ENCODE measurements around the gene LMAN1. TPM values are rescaled to one million over a fixed set of nuclear protein-coding genes. Genes with fewer than 3 reads are reported as not detected.

The LMAN1 gene
- total RNA-seq (2014; rRNA removed; shearing (Covaris generic)): 94.3 and 111 TPM in 2 replicates
- 131 and 134 TPM in 2 replicates for polyA plus RNA-seq (2016; fragmentation: Nextera tagmentation; extraction: Ambion mirVana)
- long read RNA-seq, partial matches to known transcripts: 25 of 26 reads
- long read RNA-seq, other reads (novel, unspliced or antisense): 1 of 26 reads

DNA sequence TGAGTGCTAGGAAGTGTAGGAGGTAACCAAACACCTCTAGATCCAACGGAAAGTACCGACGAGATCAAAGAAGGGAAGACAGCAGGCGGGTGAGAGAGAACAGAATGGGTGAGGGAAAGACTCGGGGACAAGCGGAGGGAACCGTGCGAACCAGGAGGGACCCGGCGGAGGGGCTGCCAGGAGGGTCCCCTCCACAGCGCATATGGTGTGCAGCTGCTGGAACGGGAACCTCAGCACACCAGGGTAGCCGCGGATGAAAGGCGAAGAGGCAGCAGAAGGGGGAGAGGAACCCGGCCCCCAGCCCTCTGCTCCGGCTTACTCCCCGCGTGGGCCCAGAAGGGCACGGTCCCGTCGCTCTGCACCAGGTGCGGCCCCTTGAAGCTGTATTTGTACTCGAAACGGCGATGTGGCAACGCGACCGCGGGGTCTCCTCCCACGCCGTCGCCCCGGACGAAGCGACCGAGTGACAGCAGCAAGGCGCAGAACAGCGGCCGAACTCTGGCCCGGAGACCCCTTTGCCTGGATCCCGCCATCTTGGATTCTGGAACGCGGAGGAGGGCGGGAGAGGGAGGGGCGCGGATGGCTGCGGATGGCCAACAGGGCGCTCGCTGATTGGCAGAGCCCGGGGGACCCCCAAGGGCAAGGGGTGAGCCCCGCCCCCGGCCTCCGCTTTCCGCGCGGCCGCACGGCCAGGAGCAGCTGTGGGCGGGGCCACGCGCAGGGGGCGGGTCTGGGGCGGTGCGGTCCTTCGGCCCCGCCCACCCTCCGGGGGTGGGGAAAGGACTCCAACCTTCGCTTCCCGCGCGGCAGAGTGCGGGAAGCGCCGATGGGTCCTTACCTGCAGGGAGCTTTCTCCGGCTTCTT lies at the start of gene LMAN1:
Gene LMAN1 (minus strand): TSS at position 554 of the 864 bp plus-strand sequence. CDS start 21 bp downstream, at position 533.
- no peaks in the 10 kb centered on the region for H3F3A ChIP-seq (replicated peaks; ENCODE audit: low read depth)
- H3K36me3 ChIP-seq (ENCODE audit: insufficient read depth): peaks cover 11% of the 10 kb centered on the region; the same call in 1 of the 2 replicates
- H3K27me3 Mint-ChIP-seq (ENCODE audit: insufficient read depth, low read depth, poor library complexity): peaks cover 3% of the 10 kb centered on the region
- H3K4me2 ChIP-seq: peak within 1 kb of the TSS; percentile 89
- peak within 1 kb of the TSS; percentile 98 for H3K4me3 Mint-ChIP-seq
- H2AFZ ChIP-seq: peak within 1 kb of the TSS; percentile 86
- no peaks in the 10 kb centered on the region for H3K9me2 ChIP-seq (ENCODE audit: insufficient read depth)
- H3K36me3 Mint-ChIP-seq (ENCODE audit: low read depth): peaks cover 10% of the 10 kb centered on the region
- TF ChIP-seq, protein P1, sequence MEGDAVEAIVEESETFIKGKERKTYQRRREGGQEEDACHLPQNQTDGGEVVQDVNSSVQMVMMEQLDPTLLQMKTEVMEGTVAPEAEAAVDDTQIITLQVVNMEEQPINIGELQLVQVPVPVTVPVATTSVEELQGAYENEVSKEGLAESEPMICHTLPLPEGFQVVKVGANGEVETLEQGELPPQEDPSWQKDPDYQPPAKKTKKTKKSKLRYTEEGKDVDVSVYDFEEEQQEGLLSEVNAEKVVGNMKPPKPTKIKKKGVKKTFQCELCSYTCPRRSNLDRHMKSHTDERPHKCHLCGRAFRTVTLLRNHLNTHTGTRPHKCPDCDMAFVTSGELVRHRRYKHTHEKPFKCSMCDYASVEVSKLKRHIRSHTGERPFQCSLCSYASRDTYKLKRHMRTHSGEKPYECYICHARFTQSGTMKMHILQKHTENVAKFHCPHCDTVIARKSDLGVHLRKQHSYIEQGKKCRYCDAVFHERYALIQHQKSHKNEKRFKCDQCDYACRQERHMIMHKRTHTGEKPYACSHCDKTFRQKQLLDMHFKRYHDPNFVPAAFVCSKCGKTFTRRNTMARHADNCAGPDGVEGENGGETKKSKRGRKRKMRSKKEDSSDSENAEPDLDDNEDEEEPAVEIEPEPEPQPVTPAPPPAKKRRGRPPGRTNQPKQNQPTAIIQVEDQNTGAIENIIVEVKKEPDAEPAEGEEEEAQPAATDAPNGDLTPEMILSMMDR (conservative IDR thresholded peaks at IDR 0.05; ENCODE audit: low read depth in 2 of 2): no peak
- TF ChIP-seq ETS1 (IDR thresholded peaks at IDR 0.05): peak; percentile 8; the same call in 1 of the 2 replicates
- peak; percentile 80 for TF ChIP-seq POLR2AphosphoS5 (IDR thresholded peaks at IDR 0.05; ENCODE audit: low read depth)
- no peak for TF ChIP-seq STAT1 (IDR thresholded peaks at IDR 0.05; ENCODE audit: unreplicated experiment)
- TF ChIP-seq, protein P2, sequence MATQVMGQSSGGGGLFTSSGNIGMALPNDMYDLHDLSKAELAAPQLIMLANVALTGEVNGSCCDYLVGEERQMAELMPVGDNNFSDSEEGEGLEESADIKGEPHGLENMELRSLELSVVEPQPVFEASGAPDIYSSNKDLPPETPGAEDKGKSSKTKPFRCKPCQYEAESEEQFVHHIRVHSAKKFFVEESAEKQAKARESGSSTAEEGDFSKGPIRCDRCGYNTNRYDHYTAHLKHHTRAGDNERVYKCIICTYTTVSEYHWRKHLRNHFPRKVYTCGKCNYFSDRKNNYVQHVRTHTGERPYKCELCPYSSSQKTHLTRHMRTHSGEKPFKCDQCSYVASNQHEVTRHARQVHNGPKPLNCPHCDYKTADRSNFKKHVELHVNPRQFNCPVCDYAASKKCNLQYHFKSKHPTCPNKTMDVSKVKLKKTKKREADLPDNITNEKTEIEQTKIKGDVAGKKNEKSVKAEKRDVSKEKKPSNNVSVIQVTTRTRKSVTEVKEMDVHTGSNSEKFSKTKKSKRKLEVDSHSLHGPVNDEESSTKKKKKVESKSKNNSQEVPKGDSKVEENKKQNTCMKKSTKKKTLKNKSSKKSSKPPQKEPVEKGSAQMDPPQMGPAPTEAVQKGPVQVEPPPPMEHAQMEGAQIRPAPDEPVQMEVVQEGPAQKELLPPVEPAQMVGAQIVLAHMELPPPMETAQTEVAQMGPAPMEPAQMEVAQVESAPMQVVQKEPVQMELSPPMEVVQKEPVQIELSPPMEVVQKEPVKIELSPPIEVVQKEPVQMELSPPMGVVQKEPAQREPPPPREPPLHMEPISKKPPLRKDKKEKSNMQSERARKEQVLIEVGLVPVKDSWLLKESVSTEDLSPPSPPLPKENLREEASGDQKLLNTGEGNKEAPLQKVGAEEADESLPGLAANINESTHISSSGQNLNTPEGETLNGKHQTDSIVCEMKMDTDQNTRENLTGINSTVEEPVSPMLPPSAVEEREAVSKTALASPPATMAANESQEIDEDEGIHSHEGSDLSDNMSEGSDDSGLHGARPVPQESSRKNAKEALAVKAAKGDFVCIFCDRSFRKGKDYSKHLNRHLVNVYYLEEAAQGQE (IDR thresholded peaks at IDR 0.05; ENCODE audit: unreplicated experiment): peak; percentile 9
- TF ChIP-seq EZH2phosphoT487 (IDR thresholded peaks at IDR 0.05; ENCODE audit: unreplicated experiment): no peak
- no peaks in the 10 kb centered on the region for H3K9me3 Mint-ChIP-seq
- H3K27ac ChIP-seq (ENCODE audit: low read depth): peak within 1 kb of the TSS; percentile 86; the same call in 1 of the 2 replicates
- peak within 1 kb of the TSS; percentile 94 for H3K4me3 ChIP-seq
- ATAC-seq: peak; percentile 92
- peak within 1 kb of the TSS; percentile 97 for H3K27ac Mint-ChIP-seq
- DNase-seq (ENCODE audit: low spot score): peak; percentile 96
- peaks cover 34% of the 10 kb centered on the region for H3K79me2 ChIP-seq (replicated peaks; ENCODE audit: insufficient read depth)
- peaks cover 17% of the 10 kb centered on the region for H3K27me3 ChIP-seq (ENCODE audit: insufficient read depth)
- peaks cover 5% of the 10 kb centered on the region for H3K4me1 Mint-ChIP-seq
- peaks cover 15% of the 10 kb centered on the region for H3K4me1 ChIP-seq (ENCODE audit: insufficient read depth)
- peaks cover 3% of the 10 kb centered on the region; the same call in 1 of the 2 replicates for H4K20me1 ChIP-seq (replicated peaks; ENCODE audit: insufficient read depth)
